GDM1 (cell line): ENCODE results near the gene DUSP2.

Experiments used
- DNase-seq: peaks from one replicate; lab custom pipeline; 2025; lab: John Stamatoyannopoulos, UW

Gene DUSP2, protein sequence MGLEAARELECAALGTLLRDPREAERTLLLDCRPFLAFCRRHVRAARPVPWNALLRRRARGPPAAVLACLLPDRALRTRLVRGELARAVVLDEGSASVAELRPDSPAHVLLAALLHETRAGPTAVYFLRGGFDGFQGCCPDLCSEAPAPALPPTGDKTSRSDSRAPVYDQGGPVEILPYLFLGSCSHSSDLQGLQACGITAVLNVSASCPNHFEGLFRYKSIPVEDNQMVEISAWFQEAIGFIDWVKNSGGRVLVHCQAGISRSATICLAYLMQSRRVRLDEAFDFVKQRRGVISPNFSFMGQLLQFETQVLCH

DNA sequence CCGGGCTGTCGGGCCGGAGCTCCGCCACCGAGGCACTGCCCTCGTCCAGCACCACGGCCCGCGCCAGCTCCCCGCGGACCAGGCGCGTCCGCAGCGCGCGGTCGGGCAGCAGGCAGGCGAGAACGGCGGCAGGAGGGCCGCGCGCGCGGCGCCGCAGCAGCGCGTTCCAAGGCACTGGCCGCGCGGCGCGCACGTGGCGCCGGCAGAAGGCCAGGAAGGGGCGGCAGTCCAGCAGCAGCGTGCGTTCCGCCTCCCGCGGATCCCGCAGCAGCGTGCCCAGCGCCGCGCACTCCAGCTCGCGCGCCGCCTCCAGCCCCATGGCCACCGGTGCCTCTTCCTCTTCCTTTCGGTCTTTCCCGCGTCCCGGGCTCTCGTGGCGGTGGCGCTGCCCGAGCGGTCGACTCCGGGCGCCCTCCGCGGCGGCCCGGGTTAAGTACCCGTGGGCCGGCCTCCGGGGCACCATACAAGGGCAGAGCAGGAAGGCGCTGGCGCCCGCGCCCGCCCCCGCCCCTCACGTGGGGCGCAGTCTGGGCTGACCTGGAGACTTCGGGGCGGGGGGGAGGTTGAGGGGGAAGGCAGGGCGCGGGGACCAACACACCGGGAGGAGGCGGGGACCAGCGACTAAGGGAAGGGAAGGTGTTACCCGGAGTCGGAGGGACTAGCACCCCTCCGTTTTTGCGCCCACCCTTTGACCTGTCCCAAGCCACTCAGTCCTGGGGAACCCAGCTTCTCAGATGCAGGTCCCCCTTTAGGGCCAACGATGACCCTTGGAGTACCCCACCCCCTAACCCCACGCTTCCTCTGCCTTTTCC is at the start of gene DUSP2:
TSS of gene DUSP2 (minus strand) at position 405 of the 812 bp plus-strand sequence. CDS start at position 319, 86 bp downstream.
- DNase-seq: peak; percentile 88

DNA sequence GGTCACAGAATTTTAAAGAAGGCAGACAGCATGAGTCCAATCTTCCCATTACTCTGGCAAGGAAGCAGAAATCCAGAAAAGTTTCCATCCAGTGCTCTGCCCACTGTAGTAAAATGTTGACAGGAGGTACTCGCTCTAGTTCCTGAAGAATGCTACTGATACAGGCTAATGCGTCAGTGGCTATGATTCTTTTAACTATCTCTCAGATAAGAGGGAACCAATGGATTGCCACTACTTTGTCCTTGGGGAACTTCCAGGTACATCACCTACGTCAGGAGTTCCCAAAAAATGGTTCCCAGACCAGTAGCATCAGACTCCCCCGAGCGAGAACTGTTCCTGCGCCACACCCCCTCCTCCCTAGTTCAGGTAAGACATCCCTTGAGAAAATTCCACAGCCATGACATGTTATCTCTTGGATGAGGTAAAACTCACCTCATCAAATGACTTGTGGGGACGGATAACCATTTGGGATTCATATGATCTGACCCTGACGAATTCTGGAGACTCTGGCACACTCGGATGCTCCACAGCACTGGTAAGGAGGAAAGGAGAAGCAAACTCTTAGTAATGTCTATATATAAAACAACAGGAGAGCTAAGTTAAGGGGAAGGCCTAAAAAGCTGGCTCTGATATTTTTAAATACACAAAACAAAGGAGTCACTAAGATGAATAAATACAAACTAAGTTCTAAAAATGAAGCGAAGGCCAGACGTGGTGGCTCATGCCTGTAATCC is 46.9 kb upstream of the DUSP2 start:
- no peak for DNase-seq

DNA sequence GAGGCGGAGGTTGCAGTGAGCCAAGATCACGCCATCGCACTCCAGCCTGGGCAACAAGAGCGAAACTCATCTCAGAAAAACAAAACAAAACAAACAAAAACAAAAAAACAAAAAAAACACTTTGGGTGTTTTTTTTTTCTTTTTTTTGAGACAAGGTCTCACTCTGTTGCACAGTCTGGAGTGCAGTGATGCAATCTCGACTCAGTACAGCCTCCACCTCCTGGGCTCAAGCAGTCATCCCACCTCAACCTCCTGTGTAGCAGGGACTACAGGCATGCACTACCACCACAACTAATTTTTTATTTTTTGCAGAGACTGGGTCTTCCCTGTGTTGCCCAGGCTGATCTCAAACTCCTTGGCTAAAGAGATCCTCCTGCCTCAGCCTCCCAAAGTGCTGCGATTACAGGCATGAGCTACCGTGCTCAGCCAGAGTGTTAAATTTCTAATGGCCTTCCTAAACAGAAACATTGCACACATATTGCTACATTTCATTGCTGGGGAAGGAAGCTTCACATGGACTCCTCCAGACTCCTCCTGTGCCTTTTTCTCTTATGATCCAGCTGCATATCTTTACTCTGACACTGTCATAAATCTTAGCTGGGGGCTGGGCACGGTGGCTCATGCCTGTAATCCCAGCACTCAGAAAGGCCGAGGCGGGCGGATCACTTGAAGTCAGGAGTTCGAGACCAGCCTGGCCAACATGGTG is 43.7 kb upstream of the DUSP2 start:
- DNase-seq: no peak

DNA sequence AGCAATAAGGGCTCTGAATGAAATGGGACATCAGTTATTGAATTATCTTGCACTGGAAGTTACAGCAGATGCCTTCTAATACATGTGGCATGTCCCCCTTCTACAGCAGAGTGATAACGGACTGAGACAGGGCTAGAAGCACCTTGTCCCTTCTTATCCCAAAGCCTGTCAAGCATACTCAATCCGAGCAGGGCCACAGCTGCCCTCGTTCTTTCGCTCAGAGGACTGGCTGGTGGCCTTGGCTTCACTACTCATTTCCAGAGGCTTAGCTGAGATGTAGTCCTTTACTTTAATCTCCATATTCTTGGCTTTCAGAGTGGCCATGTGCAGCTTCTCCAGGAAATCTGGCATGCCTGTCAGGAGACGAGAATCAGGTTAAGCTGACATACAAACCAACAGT is 41.3 kb upstream of the DUSP2 start:
- no peak for DNase-seq

DNA sequence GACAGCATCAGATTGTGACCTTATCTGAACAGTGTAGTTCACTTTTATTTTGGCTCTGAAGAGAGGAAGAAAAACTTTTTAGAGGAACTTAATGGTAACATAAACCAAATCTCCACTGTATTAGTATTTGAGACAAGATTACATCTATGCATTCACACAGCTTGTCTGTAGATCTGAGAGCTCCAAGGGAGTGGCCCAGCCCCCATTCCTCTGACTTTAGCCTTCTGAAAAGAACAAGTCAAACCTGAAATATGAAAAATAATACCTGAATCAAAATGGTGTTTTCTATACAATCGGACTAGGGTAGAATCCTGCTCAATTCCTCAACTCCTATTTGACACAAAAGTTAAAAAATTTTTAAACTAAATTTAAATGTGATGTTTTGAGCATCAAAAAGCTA is 40.3 kb upstream of the DUSP2 start:
- no peak for DNase-seq

DNA sequence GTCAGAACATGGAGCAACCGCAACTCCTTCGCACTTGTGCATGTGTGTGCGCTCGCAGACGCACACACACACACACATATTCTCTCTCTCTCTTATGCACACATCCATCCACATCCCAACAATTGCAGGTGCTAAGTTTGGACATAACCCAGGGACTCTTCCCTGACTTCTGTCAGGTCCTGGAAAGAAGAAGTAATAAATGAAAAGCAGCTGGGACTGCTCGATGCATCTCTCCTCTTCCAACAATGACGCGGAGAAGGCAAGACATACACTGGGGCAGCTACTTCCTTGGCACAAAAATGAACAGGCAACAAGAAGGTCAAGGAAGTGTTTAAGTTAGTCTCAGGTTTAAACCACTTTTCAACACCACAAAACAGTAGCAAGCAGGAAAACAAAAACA is 39.7 kb upstream of the DUSP2 start:
- DNase-seq: no peak

DNA sequence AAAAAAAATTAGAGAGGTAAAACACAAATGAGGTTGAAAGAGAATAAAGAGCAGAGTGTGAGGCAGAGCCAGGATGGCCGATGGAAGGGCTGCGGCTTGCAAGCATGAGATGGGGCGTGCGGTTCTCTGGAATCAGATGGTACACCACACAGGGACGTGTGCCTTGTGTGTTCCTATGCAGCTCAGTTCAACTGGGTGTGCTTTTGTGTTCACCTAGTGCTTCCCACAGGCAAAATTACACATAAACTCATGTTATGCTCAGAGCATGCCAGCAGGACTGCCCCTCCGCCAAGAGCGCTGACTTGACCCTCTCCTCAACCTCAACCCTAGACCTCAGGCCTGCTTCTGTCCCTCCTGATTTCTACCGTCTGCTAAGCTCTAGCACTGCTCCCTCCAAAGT is 38.9 kb upstream of the DUSP2 start:
- no peak for DNase-seq

DNA sequence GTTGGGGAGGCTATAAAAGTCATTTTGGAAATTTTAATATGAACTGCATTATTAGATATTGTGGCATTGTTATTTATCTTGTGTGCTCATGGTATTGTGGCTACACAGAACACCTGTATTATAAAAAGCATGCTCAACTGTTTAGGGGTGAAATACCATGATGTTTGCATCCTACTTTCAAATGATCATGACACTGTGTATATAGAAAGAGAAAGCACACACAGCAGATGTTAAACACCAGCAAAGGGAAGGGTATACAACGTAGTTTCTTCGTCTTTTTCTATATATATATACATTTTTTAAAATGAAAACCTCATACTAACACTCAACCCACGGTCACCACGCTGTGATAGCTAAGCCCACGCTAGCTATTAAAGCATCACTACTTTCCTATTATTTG is 36.3 kb upstream of the DUSP2 start:
- no peak for DNase-seq

DNA sequence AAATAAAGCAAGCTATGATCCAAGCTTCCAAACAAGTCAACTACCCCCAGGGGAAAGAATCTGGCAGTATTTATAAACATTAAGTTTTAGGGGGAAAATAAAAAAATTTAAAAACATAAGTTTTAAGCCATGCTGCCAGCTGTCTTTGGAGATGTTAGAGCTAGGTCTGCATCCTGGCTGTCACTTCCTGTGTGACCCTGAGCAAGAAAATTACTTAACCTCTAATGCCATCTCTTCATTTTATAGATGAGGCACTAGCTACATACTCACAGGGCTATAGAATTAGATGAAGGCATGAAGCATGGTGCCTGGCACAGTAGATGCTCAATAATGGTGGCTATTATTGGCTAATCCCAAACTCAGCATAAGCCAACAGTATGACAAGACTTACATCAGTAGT is 35.3 kb upstream of the DUSP2 start:
- DNase-seq: no peak

DNA sequence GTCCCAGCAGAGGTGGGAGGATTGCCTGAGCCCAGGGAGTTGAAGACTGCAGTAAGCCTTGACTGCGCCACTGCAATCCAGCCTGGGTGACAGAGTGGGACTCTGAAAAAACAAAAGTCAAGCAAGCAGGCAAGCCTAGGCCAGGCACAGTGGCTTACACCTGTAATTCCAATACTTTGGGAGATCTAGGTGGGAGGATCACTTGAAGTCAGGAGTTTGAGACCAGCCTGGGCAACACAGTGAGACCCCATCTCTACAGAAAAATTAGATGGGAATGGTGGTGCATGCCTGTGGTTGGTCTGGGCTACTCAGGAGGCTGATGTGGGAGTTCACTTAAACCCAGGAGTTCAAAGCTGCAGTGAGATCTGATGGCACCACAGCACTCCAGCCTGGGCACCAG is 34.8 kb upstream of the DUSP2 start:
- no peak for DNase-seq

DNA sequence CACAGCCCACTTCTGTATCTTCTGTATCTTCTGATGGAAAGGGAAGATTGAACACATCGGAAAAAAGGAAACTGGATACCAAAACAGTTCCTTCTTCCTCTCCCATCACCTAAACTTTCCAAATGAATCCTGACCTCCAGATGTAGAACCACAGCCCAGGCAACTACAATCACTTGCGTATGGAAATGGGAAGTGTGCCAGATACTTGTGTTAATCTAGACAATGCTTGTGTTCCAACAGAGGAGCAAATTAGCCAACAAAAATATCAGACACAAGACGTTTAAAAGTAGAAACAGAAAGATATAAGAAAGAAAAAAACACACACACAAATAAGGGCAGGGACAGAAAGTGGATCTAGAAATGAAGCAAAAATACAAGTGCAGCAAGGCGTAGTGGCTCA is 31.4 kb upstream of the DUSP2 start:
- DNase-seq: no peak

DNA sequence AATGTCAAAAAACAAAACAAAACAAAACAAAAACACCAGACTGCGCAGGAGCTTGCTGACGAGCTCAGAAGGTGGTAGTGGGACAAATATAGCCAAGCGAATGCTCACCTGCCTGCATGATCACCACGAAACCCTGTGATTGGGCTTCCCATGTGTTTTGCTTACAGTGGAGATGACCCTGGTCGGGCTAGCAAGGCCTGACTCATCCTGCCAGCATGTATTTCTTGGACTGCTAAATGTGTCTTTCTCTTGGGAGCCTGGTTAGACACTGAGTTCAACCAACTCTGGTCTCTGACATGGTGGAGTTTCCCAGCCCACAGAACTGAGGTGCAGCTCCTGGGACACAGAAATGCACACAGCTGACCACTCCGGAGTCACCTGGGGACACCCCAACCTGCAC is 30.7 kb upstream of the DUSP2 start:
- no peak for DNase-seq

DNA sequence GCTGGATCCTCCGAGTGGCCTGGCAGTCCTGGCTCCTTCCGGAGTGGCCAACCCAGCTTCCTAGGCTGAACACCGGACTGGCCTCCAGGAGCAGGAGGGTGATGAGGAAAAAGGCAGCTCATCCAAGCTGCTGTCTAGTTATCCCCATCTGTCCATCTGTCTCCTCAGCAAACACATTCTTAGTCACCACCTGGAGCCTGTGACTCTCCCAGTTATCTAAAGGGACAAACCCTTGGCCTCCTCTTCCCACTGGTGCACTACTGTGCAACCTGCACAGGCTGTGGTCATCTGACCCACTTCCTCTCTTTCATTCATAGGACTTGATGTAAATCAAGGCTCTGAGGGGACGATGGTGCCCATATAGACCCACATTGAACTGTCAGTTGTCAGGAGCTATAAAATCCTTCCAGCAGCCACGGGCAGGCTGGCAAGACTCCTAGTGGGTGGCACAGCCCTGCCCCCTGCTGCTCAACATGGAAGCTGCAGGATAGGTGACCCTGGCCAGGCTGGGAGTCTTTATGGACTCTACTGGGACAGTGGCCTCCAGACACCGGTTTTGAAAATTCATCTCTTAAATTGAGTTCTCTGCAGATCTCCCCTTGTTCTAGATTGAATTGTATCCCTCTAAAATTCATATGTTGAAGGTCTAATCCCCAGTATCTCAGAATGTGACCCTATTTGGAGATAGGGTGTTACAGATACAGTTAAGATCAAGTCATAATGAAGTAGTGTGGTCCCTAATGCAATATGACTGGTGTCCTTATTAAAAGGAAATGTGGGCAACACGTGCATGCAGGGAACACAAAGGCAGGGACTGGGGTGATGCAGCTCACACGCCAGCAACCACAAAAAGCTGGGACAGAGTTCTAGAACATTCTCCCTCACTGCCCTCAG is 29.3 kb upstream of the DUSP2 start:
- peak; percentile 58 for DNase-seq

DNA sequence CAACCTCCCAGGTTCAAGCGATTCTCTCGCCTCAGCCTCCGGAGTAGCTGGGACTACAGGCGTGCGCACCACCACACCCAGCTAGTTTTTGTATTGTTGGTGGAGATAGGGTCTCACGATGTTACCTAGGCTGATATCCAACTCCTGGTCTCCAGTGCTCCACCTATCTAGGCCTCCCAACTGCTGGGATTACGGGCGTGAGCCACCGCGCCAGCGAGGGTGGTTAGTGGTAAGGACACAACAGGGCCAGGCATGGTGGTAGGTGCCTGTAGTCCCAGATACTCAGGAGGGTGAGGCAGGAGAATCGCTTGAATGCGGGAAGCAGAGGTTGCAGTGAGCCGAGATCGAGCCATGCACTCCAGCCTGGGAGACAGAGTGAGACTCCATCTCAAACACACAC is 26.6 kb upstream of the DUSP2 start:
- DNase-seq: no peak

DNA sequence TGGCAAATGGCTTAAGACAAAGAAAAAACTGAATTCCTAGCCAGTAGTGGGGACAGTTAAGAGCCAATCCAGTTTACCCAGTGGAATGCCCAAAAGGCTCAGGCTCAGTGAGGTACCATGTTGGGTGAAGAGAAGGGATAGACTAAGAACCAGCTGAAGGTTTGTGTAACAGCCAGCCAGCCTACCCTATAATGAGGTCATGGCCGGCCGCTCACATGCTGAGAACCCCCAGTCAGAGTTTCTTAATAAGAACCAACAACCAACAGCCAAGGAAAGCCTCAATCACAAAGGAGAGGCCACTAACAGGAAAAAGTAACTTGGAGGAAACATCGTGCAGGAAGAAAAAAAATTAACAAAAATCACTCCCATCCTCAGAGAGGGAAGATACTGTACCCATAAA is 25.4 kb upstream of the DUSP2 start:
- DNase-seq: no peak

DNA sequence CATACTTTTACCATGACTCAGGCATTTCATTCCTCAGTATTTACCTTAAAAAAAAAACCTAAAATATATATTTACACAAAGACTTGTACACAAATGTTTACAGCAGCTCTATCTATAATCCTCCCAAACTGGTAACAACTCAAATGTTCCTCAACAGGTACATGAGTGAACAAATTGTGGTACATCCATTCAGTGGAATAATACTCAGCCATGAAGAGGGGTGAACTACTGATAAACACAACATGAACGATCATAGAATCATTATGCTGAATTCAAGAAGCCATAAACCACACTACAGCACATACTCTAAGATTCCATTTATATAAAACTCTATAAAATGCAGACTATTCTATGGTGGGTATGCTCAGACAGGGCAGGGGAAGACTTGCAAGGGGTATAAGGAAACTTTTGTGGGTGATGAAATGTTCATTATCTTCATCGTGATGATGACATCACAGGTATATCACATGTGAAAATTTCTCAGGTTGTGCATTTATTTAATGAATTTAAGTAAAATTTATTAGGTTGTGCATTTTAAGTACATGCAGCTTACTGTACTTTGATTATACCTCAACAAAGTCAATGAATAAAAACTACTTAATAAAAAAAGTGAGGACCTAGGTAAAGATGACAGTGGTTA is 24.7 kb upstream of the DUSP2 start:
- no peak for DNase-seq

DNA sequence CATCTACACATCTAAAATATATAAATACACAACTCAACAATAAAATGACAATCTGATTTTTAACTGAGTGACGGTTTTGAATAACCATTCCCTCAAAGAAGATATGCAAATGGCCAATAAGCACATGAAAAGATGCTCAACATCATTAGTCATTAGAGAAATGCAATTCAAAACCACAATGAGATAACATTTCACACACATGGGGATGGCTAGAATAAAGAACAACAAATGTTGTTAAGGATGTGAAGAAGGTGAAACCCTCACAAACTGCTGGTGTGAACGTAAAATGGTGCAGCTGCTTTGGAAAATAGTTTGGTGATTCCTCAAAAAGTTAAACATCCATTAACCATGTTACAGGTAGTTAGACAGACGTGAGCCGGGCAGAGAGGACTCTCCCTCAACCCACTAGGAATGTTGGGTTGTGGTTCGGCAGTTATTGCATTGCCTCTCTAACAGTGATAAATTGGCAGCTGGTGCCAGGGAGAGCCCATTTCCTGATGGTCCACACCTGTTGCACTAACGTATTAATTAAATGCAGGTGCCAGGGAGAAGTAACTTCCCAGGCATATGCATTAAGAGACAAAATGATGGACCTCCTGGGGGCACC is 22.3 kb upstream of the DUSP2 start:
- DNase-seq: no peak

DNA sequence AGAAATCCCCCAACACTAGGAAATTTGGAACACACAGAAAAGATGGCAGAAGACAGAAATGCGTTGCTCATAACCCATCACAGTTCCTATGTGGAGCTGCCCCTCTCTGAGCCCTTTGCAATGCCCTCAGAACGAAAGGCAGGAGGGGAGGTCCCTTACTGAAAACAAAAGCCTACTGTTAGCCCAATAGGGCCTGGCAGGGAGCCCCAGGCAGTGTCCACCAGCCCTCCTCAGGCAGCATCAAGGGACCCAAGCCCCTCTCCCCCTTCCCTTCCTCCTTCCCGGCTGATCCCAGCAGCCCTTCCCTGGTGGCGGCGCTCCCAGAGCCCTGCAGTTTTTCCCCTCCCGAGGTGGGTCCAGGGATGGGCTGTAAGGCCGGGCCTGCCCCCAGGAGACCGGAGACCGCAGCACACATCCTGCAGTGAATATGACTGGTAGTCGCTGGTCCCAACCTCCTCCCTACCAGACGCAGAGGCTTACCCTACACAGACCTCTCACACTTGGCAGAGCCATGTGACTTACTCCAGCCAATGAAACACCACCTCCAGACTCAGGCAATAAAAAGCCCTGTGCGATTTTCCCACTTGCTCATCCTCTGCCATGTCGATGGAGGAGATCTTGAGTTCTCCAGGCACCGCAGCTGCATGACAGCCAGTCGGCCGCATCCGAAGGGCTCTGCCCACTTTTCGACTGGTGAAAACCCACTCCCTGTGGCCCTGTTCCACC is 19.4 kb upstream of the DUSP2 start:
- no peak for DNase-seq

DNA sequence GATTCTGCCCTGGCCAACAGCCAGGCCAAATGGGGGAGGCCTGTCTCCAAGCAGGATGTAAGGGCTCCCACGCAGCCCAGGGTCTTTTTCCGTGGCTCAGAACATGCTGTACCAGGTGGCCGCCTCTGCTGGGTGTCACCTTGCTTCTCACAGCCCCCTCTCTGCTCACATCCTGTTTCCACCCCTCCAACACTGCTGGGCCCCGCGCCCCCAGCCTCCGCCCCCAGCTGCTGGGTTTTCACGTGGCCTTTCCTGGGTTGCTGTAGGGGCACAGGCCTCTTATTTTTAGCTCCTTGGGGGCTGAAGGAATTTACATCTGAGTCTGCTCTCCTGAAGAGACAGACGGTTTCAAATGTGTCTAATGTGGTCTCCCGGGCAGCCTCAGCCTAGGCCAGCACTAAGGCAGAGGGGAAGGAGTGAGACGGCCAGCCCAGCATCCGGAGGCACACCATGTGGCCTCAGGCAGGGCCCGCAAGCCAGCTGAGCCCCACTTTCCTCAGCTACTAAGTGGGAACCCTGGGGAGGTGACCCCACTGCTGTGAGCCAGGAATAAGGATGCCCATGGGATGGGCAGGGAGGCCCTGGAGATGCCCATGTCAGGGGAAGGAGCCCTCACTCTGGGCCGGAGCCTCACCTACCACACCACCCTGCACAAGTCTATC is 18.7 kb upstream of the DUSP2 start:
- no peak for DNase-seq
